Left renal pelvis (tissue), 4 donors: ENCODE measurements around the gene RNF6. TPM values are rescaled to one million over a fixed set of nuclear protein-coding genes. Genes with fewer than 3 reads are reported as not detected.
A peak's percentile ranks its signal among the peaks of the same experiment; 100 is the strongest.

Experiments used
- DNase-seq, 4 donors: peaks; one replicate each; pipeline ENCODE4 v3.0.0-alpha.2; 2013; ENCODE audit warnings: low read depth in 4 of 4, low spot score in 3 of 4
- polyA plus RNA-seq, 4 donors: library from polyadenylated mRNA; unstranded; fragments of 120-200 nt; gene quantifications; one replicate each; pipeline ENCODE4 v1.2.1, GENCODE V29; 2013; ENCODE audit not compliant: insufficient read length in 4 of 4

The RNF6 gene
- polyA plus RNA-seq, 4 donors = 22.7 to 45.7 (median 34.5) TPM

GRCh38 chr13:26227166-26227971, 5.3 kb upstream of the RNF6 start:
- no peak for DNase-seq

DNA sequence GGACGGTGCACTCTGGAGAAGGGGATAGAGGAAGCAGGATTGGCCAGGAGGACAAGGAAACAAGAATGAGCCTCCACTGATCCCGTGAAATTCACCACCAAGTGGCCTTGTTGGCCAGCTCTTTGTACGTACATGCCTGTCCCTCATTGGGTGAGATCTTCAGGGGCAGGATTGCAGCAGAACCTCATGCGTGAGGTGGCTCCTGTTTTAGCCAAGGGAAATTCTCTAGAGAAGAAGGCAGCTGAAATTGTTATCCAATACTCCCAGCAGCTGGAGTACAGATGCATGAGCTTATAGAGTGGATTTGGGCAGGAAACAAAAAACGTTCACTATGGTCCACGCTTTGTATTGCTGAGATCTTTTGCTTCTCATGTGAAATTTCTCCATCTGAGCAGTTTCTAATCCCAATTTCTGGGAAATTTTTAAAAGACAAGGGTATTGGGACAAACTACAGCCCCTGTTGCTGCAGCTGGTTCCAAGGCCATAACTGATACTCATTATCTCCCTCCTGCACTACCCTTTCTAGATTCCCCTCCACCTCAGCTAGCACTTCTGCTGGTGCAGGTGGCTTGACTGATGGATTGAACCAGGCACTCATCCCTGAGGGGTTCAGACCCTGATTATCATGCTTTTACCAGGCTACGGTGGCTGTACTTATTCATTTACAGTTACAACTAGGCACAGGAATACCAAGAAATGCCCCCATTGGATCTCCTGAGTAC, 3.9 kb upstream of the RNF6 start:
- no peak for DNase-seq

GRCh38 chr13:26222520-26223046, 469 bp upstream of the RNF6 start:
- peak in 1 of 4 donors; percentile 12 for DNase-seq

- no peak for DNase-seq
These were observed 754 bp downstream of the RNF6 start for GRCh38 chr13:26221399-26221720.

GRCh38 chr13:26220575-26220974, 1.5 kb downstream of the RNF6 start:
- no peak for DNase-seq

DNA sequence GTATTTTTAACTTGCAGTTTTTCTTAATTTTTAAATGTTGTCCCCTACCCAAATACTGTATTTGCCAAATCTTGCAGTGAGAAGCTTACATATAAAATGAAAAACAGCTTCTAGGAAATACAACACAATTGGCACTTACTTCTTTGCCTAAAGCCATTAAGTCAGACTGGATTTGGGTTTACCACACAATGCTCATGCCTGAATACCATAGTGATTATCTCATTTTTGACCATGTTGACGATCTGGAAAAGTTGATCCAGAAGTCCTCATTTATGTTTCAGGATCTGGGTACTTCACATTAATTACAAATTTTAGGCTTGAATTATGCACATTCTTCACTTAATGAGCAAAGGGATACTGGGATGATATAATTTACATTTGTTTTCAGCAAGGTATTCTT, 2.4 kb downstream of the RNF6 start:
- no peak for DNase-seq

DNA sequence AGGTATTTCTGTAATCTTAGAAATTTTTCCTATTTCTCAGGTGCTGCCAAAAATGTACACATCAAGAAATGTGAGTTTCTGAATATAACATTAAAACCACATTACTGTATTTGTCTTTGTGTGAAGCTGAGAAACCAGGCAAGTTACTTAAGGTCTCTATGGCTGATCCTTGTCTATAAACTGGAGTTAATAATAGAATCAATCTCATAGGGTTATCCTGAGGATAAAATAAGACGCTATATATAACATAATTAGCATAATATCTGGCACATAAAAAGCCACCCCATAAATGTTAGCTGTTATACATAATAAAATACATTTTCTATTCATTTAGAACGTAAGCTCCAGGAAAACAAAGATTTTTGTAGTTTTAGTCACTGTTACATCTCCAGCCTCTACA, 6.1 kb downstream of the RNF6 start:
- DNase-seq = no peak

- no peak for DNase-seq
These were observed 8.1 kb downstream of the RNF6 start for GRCh38 chr13:26213982-26214381.

- DNase-seq = no peak
These were observed 8.8 kb downstream of the RNF6 start for GRCh38 chr13:26213345-26213744.

DNA sequence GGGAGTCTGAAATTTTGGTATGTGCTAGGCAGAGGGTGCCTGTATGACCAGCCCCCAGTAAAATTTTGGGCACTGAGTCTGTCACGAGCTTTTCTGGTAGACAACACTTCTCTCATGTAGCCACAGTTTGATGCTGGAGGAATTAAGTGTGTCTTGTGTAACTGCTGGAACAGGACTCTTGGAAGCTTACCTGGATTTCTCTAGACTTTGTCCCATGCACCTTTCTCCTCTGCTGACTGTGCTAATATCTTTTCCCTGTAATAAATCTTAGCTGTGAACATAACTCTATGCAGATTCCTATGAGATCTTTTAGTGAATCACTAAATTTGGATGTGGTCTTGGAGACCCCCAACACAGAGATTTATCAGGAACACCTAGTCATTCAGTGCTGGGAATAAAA, 13.8 kb downstream of the RNF6 start:
- DNase-seq = no peak

GRCh38 chr13:26202365-26202972, 19.6 kb downstream of the RNF6 start:
- DNase-seq = no peak

GRCh38 chr13:26200811-26201210, 21.3 kb downstream of the RNF6 start:
- no peak for DNase-seq

- DNase-seq = no peak
These were observed 24.0 kb downstream of the RNF6 start for GRCh38 chr13:26198116-26198515.

GRCh38 chr13:26197298-26197697, 24.8 kb downstream of the RNF6 start:
- DNase-seq = no peak

DNA sequence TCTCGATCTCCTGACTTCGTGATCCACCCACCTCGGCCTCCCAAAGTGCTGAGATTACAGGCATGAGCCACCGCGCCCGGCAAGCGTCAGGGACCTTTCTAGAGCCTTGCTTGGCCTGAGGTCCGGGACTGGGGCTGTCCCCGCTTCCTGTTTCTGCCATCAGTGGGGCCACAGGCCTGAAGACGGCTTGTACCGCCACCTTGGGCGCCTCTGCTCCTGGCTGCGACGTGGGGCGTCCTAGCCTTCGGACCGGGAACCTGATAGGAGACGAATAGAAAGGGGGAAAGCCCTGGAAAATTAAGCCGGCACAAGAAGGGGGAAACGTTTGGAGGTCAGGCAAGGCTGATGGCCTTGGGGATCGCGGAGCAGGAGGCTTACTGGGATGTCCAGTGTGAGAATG, 35.1 kb downstream of the RNF6 start:
- DNase-seq = no peak

DNA sequence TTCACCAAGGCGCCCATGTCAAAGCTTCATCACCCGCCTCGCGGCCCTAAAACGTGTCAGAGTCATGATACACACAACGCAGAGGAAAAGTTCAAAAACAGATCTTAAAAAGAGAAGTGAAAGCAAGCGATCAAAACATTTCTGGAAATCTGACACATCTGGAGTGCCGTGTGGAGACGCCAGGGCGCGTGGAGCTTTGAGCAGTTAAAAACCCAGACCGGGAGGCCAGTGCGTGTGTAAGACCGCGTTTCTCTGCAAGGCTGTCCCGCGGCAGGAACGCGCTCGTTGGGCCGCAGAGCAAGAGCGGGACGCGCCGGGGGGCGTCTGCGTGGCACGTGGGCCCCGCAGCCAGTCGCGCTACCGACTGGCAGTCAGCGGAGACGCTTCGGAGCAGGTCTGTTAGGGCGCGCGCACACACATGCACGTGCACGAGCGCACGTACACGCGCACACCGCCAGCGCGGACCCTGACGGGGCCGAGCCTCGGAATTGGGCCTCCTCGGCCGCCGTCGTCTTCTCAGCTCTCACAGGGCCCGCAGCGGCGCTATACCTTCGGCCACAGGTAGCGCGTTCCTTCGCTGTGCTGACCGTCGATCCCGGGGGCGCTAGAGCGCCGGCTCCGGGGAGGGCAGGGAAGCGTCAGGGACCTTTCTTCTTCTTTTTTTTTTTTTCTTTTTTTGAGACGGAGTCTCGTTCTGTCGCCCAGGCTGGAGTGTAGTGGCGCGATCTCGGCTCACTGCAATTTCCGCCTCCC, 35.8 kb downstream of the RNF6 start:
- DNase-seq = peak; percentile 81 to 85 (median 83)

DNA sequence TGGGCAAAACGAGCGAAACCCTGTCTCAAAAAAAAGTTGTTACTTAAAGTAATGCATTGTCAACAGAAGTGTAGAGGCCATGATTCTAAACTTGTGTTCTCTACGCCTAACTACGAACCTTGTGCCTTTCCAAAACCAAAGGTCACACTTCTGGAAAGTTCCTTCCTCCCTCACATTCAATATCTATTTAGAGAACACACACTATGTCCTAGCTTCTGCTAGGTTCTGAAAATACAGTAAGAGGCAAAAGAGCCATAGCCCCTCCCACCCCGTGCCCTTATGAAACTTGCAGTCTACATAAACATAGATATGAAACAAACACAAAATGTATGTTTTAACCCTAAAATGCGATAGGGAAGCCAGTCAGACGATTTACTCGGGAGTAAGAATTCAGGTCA, 36.4 kb downstream of the RNF6 start:
- DNase-seq = no peak

DNA sequence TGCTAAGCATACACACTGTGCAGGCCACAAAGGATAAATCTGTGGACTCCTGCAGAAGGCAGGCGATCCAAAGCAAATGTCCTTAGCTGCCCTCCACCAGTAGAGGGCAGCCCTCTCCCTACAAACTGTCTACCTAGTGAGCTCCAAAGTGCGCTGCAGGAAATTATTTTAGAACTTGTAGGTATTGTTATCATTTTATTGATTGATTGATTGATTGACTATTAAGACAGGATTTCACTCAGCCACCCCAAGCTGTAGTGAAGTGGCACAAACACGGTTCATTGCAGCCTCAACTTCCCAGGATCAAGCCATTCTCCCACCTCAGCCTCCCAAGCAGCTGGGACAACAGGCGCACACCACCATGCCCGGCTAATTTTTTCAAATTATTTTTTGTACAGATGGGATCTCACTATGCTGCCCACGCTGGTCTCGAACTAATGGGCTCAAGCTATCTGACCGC, 37.3 kb downstream of the RNF6 start:
- peak; percentile 28 to 55 (median 36) for DNase-seq

- no peak for DNase-seq
These were observed 38.7 kb downstream of the RNF6 start for GRCh38 chr13:26183416-26183815.

DNA sequence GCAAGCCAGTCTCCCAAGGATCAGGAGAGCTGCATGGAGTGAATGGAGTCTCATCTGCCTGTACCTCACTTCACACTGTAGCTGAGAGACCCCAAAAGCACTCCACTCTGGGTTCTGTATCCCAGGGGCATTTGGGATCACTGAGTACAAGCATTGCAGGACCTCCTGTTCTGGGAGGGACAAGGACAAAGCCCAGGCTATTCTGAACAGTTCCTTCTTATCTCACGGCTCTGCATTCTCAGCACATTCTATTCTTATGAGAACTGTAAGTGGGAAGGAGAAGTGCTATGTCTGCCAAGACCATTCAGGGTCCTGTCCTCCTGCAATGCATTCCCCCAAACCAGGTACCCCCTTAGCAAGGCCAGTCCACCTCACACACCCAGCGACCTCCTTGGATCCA, 42.8 kb downstream of the RNF6 start:
- DNase-seq = no peak

DNA sequence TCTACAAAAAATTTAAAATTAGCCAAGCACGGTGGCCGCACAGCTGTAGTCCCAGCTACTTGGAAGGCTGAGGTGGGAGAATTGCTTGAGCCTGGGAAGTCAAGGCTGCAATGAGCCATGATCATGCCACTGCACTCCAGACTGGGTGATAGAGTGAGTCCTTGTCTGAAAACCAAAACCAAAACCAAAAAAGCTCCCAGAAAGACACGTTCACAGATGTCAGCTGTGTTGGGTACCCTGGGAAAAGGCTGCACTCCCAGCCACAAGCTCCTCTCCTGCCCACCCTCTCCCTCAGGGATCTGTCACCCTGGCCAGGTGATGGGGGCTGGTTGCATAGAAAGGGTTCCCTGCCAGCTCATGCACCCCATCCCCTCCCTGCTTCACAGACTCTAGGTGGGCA, 53.3 kb downstream of the RNF6 start:
- DNase-seq = no peak
